B cell (primary cell): ENCODE results near the gene STX5. TPM values are rescaled to one million over a fixed set of nuclear protein-coding genes. Genes with fewer than 3 reads are reported as not detected.

Experiments
- ATAC-seq: fragments of 200-7000 bp; cut with Tn5 transposase; one replicate; pipeline ENCODE4 v1.10.0; 2021; ENCODE audit warnings: low read depth, mild to moderate bottlenecking, moderate number of reproducible peaks, moderate library complexity
- CTCF ChIA-PET: fragments of 350-600 bp; sonication (Branson Sonifier 250); formaldehyde crosslinking; loops from one replicate; lab custom pipeline; 2021; ENCODE audit warnings: antibody characterized with exemption, inconsistent platforms; lab: Charles Lee
- POLR2A ChIA-PET: fragments of 350-600 bp; sonication (Branson Sonifier 250); formaldehyde crosslinking; loops from one replicate; lab custom pipeline; 2021; ENCODE audit warnings: antibody characterized with exemption; lab: Charles Lee
- DNase-seq: peaks from one replicate; pipeline ENCODE4 v3.0.0; 2013
- H2AFZ ChIP-seq: 2 replicates; pipeline ENCODE4 v1.6.1; 2012; ENCODE audit warnings: mild to moderate bottlenecking, low read depth, low read length; ENCODE audit not compliant: insufficient read depth, poor library complexity, severe bottlenecking
- H3K27ac ChIP-seq, 2 donors: 1 replicate in 1 of 2; 2 replicates in 1 of 2; pipeline ENCODE4 v1.5.1; 2012 to 2013; ENCODE audit warnings: low read length in 2 of 2, mild to moderate bottlenecking in 2 of 2, moderate library complexity in 1 of 2
- H3K27me3 ChIP-seq, 4 experiments: fragments of 200-600 bp in 1 of 4; sonication (generic) in 1 of 4; replicated peaks in 1 of 4; 1 replicate in 2 of 4; 2 replicates in 2 of 4; pipeline versions ENCODE4 v1.6.1 to v1.7.0; 2013 to 2016; ENCODE audit warnings: low read length in 3 of 4, mild to moderate bottlenecking in 2 of 4, mixed read lengths in 1 of 4, moderate library complexity in 1 of 4; ENCODE audit not compliant: insufficient read depth in 4 of 4, control insufficient read depth in 3 of 4; ENCODE audit errors: control extremely low read depth in 1 of 4
- H3K36me3 ChIP-seq, 2 experiments: replicated peaks in 1 of 2; 1 replicate in 1 of 2; 2 replicates in 1 of 2; pipeline versions ENCODE4 v1.6.1 to v1.7.1; 2013; ENCODE audit warnings: low read length in 1 of 2; ENCODE audit not compliant: insufficient read depth in 2 of 2, control insufficient read depth in 1 of 2; ENCODE audit errors: control extremely low read depth in 1 of 2, extremely low read depth in 1 of 2
- H3K4me1 ChIP-seq, 2 donors: fragments of 200-600 bp in 1 of 2; sonication (generic) in 1 of 2; 1 replicate in 1 of 2; 2 replicates in 1 of 2; pipeline versions ENCODE4 v1.5.1 to v1.6.1; 2013 to 2017; ENCODE audit warnings: low read length in 2 of 2; ENCODE audit not compliant: control insufficient read depth in 2 of 2, insufficient read depth in 2 of 2
- H3K4me2 ChIP-seq: replicated peaks from 2 replicates; pipeline ENCODE3; 2012; ENCODE audit warnings: mild to moderate bottlenecking, low read depth, low read length; ENCODE audit not compliant: poor library complexity, severe bottlenecking
- H3K4me3 ChIP-seq, 5 experiments: fragments of 200-600 bp in 1 of 5; sonication (generic) in 1 of 5; 1 replicate in 3 of 5; 2 replicates in 2 of 5; pipeline versions ENCODE4 v1.5.1 to v1.7.0; 2011 to 2016; ENCODE audit warnings: low read length in 4 of 5, mild to moderate bottlenecking in 4 of 5, low read depth in 2 of 5, control low read depth in 1 of 5, moderate library complexity in 1 of 5; ENCODE audit not compliant: insufficient read depth in 1 of 5; ENCODE audit errors: control extremely low read depth in 1 of 5, extremely low read depth in 1 of 5
- H3K79me2 ChIP-seq: fragments of 200-600 bp; sonication (generic); one replicate; pipeline ENCODE4 v1.6.0; 2016; ENCODE audit warnings: low read length; ENCODE audit not compliant: control insufficient read depth, insufficient read depth
- H3K9ac ChIP-seq: fragments of 200-600 bp; sonication (generic); 2 replicates; pipeline ENCODE4 v1.6.1; 2017; ENCODE audit warnings: mild to moderate bottlenecking, low read length, moderate library complexity
- H3K9me3 ChIP-seq, 3 donors: one replicate each; pipeline versions ENCODE4 v1.6.1 to v1.7.1; 2013; ENCODE audit warnings: low read length in 2 of 3; ENCODE audit not compliant: control insufficient read depth in 2 of 3, insufficient read depth in 1 of 3; ENCODE audit errors: control extremely low read depth in 1 of 3
- H4K20me1 ChIP-seq: 2 replicates; pipeline ENCODE4 v1.6.0; 2012; ENCODE audit warnings: mild to moderate bottlenecking, low read length; ENCODE audit not compliant: insufficient read depth, control insufficient read depth, poor library complexity, severe bottlenecking
- H3K27ac Mint-ChIP-seq: one replicate; pipeline ENCODE4 v1.8.0; 2021; ENCODE audit warnings: mixed read lengths
- H3K27me3 Mint-ChIP-seq: one replicate; pipeline ENCODE4 v1.8.0; 2021; ENCODE audit warnings: mixed read lengths
- H3K4me1 Mint-ChIP-seq: one replicate; pipeline ENCODE4 v1.8.0; 2021; ENCODE audit warnings: mixed read lengths
- H3K4me3 Mint-ChIP-seq: one replicate; pipeline ENCODE4 v1.8.0; 2021; ENCODE audit warnings: mixed read lengths
- H3K9me3 Mint-ChIP-seq: one replicate; pipeline ENCODE4 v1.8.0; 2022; ENCODE audit warnings: mixed read lengths; ENCODE audit not compliant: insufficient read depth
- CTCF ChIP-seq: fragments of 200-600 bp; IDR thresholded peaks from one replicate; pipeline ENCODE4 v1.8.0; 2022; ENCODE audit warnings: antibody characterized with exemption, mild to moderate bottlenecking
- EZH2 ChIP-seq: IDR thresholded peaks from 2 replicates; pipeline ENCODE4 v1.6.1; 2012; ENCODE audit warnings: borderline replicate concordance, low read depth, mild to moderate bottlenecking, moderate library complexity, low read length; ENCODE audit not compliant: insufficient read depth, poor library complexity, severe bottlenecking
- WGBS: methylation state at CpG from one replicate; pipeline ENCODE4 v1.1.5; 2013; ENCODE audit warnings: missing lambda C conversion rate; ENCODE audit not compliant: insufficient coverage; 5-methylcytosine and 5-hydroxymethylcytosine counted together
- intact Hi-C: fragments of 100-400 bp; cut with micrococcal nuclease; formaldehyde crosslinking; loops from one replicate; pipeline ENCODE4 v1.10.0; 2022
- polyA plus RNA-seq: library from polyadenylated mRNA; depleted of rRNA; stranded (reverse); fragments of >200 nt; gene quantifications from 2 replicates; pipeline ENCODE4 v1.2.3, GENCODE V29; 2012
- total RNA-seq, 2 donors: library from RNA; stranded (reverse); fragments of 120-200 nt in 1 of 2; gene quantifications; 1 replicate in 1 of 2; 2 replicates in 1 of 2; pipeline versions ENCODE4 v1.2.3 to v1.2.4, GENCODE V29; 2013 to 2022

STX5 gene
- total and polyA plus RNA-seq, 2 donors (not counting 1 experiment from before 2014, with no cell fraction given), result 41.0 to 99.1 TPM

GRCh38 chr11:62875698-62876478 is 44.0 kb upstream of the STX5 start:
- Histone ChIP-seq H3K4me2 (no peak overlapping the region), H3K9me3 (no peaks in the 10 kb centered on the region), H3K27me3 (no peaks in the 10 kb centered on the region), H3K79me2 (peaks cover 10% of the 10 kb centered on the region), H3K4me1 (peaks cover 9 to 13% of the 10 kb centered on the region in 2 donors), H3K27ac (no peak overlapping the region), H4K20me1 (no peaks in the 10 kb centered on the region), H3K4me3 (no peak overlapping the region), H2AFZ (no peak overlapping the region), H3K9ac (no peak overlapping the region), H3K36me3 (peaks cover 0 to 2% of the 10 kb centered on the region in 2 experiments)
- TF ChIP-seq EZH2 (no peak), CTCF (no peak)
- intact Hi-C loops, result no loop called here
- H3K27me3 Mint-ChIP-seq, result no peaks in the 10 kb centered on the region
- peaks cover 11% of the 10 kb centered on the region for H3K4me1 Mint-ChIP-seq
- no peak for DNase-seq
- H3K4me3 Mint-ChIP-seq, result no peak overlapping the region
- no peaks in the 10 kb centered on the region for H3K9me3 Mint-ChIP-seq
- ChIA-PET POLR2A (no interaction called here), CTCF (interaction anchor here (0.7 to 1.3 kb wide), 2 partner anchors 90 to 103 kb away, joined by 3 to 4 read pairs; no protein-coding TSS in a partner anchor)
- ATAC-seq, result no peak
- 96% methylated on average over 4 of the region's 7 CpGs for WGBS
- no peak overlapping the region for H3K27ac Mint-ChIP-seq

GRCh38 chr11:62874851-62875250 is 43.0 kb upstream of the STX5 start:
- peaks cover 0 to 2% of the 10 kb centered on the region in 2 experiments for H3K36me3 ChIP-seq

More at GRCh38 chr11:62874851-62875250, 43.0 kb upstream of the STX5 start:
- 100% methylated on average over 1 of the region's 7 CpGs for WGBS
- Histone ChIP-seq H2AFZ (no peak overlapping the region), H3K9ac (no peak overlapping the region), H3K4me1 (peaks cover 3 to 6% of the 10 kb centered on the region in 2 donors), H3K4me3 (no peak overlapping the region), H3K27ac (no peak overlapping the region), H4K20me1 (no peaks in the 10 kb centered on the region), H3K79me2 (peaks cover 7% of the 10 kb centered on the region), H3K4me2 (no peak overlapping the region), H3K9me3 (no peaks in the 10 kb centered on the region), H3K27me3 (no peaks in the 10 kb centered on the region)
- no peak for TF ChIP-seq CTCF
- no peak for TF ChIP-seq EZH2
- ATAC-seq (no peak), DNase-seq (no peak)
- H3K9me3 Mint-ChIP-seq, result no peaks in the 10 kb centered on the region
- H3K27ac Mint-ChIP-seq, result no peak overlapping the region
- H3K27me3 Mint-ChIP-seq, result no peaks in the 10 kb centered on the region
- CTCF ChIA-PET, result interaction anchor here (1.2 to 1.3 kb wide), 2 partner anchors 11 to 89 kb away, joined by 4 read pairs; no protein-coding TSS in a partner anchor
- POLR2A ChIA-PET, result interaction anchor here (0.7 to 1.5 kb wide), 2 partner anchors 209 to 283 kb away, joined by 3 to 7 read pairs; partner anchors contain the start of genes C11orf98, CSKMT and TUT1
- intact Hi-C loops, result no loop called here
- H3K4me1 Mint-ChIP-seq, result peaks cover 4% of the 10 kb centered on the region
- no peak overlapping the region for H3K4me3 Mint-ChIP-seq
